Heart right ventricle (tissue), 16 donors: Measurements from ENCODE around the gene DRD3. TPM values are rescaled to one million over a fixed set of nuclear protein-coding genes. Genes with fewer than 3 reads are reported as not detected.

Source experiments
- ATAC-seq, 8 donors: fragments of 200-7000 bp; cut with Tn5 transposase; one replicate each; pipeline ENCODE4 v1.9.1; 2020; ENCODE audit warnings: mild to moderate bottlenecking in 8 of 8, moderate library complexity in 8 of 8, moderate number of reproducible peaks in 1 of 8
- DNase-seq, 2 donors: peaks; one replicate each; pipeline ENCODE4 v3.0.0-alpha.2; 2020
- H3K27ac ChIP-seq, 10 donors: fragments of 200-600 bp; sonication (generic) in 2 of 10; one replicate each; pipeline versions ENCODE4 v1.5.0 to v1.8.0; 2020 to 2022; ENCODE audit warnings: mild to moderate bottlenecking in 3 of 10
- H3K27me3 ChIP-seq, 7 donors: fragments of 200-600 bp; one replicate each; pipeline ENCODE4 v1.8.0; 2021 to 2022; ENCODE audit warnings: mild to moderate bottlenecking in 2 of 7
- H3K36me3 ChIP-seq, 9 donors: fragments of 200-600 bp; sonication (generic) in 1 of 9; one replicate each; pipeline versions ENCODE4 v1.5.0 to v1.8.0; 2020 to 2022; ENCODE audit warnings: mild to moderate bottlenecking in 2 of 9
- H3K4me1 ChIP-seq, 9 donors: fragments of 200-600 bp; sonication (generic) in 1 of 9; one replicate each; pipeline versions ENCODE4 v1.5.0 to v1.8.0; 2020 to 2022; ENCODE audit warnings: mild to moderate bottlenecking in 4 of 9
- H3K4me3 ChIP-seq, 10 donors: fragments of 200-600 bp; sonication (generic) in 2 of 10; one replicate each; pipeline versions ENCODE4 v1.5.0 to v1.8.0; 2020 to 2022; ENCODE audit warnings: mild to moderate bottlenecking in 7 of 10, moderate library complexity in 2 of 10
- H3K9me3 ChIP-seq, 11 donors: fragments of 200-600 bp in 10 of 11; sonication (generic) in 2 of 11; one replicate each; pipeline versions ENCODE4 v1.5.0 to v1.8.0; 2013 to 2022; ENCODE audit warnings: mild to moderate bottlenecking in 2 of 11, control low read depth in 1 of 11, moderate library complexity in 1 of 11
- WGBS, 2 donors: extraction: QIAGEN DNeasy Blood & Tissue Kit; methylation state at CpG; one replicate each; pipeline ENCODE4 v1.1.7; 2013; ENCODE audit warnings: inconsistent platforms in 1 of 2; 5-methylcytosine and 5-hydroxymethylcytosine counted together
- intact Hi-C, 10 donors: fragments of 100-400 bp; cut with DNase I; formaldehyde crosslinking; loops; one replicate each; pipeline versions ENCODE4 v1.11.1 to v1.14.2; 2022
- polyA plus RNA-seq, 2 donors: library from polyadenylated mRNA; stranded (reverse); fragments of 200-250 nt; gene quantifications; one replicate each; pipeline ENCODE4 v1.2.3, GENCODE V29; 2013
- total RNA-seq, 10 donors: library from RNA; stranded (reverse); fragmentation: NEBNext Ultra II Directional in 3 of 10; extraction: Animal tissue kit (Norgen Biotek cat#: 25700) in 3 of 10; gene quantifications; one replicate each; pipeline versions ENCODE4 v1.2.1 to v1.2.4, GENCODE V29; 2021 to 2023
- TF ChIP-seq, protein P1 (sequence below), 9 donors: fragments of 200-600 bp; sonication (generic) in 2 of 9; IDR thresholded peaks; one replicate each; pipeline versions ENCODE4 v1.5.0 to v1.8.0; 2021 to 2022; ENCODE audit warnings: antibody characterized with exemption in 9 of 9, mild to moderate bottlenecking in 5 of 9, moderate library complexity in 1 of 9
- donor health status: Arrhythmogenic right ventricular cardiomyopathy.
- donor health status: ischemic (EF 13 %, LVEDD 7.1; RV severe dilation, severe dysfunction).
- donor health status: healthy with polysubstance abuse.
- donor health status: DM: no; HTN: yes; CAD: no.
- donor health status: DM: no; HTN: no; CAD: no.
- donor health status: ischemic (EF 25% LVEDD 6.9; RV normal size, moderate dysfunction).
- donor health status: ischemic (EF 25% LVEDD 5.7; RV mildly dilated, moderate dysfunction).
- donor health status: healthy.
- donor health status: DM: yes; HTN: yes; CAD: no.
- donor health status: Ischemic cardiomyopathy.
- donor health status: ischemic (EF 35%, LVEDD 5.7; RV mildly dilated, moderate dysfunction).
- donor health status: nonischemic (EF 11% LVEDD 7.7; RV severe dilation, severe dysfunction).
- donor health status: DM: yes; HTN: yes; CAD: no.
- donor health status: PGD.
- donor health status: ischemic (EF 29% LVEDD 5.4; RV normal size, mild dysfunction).
- donor health status: nonischemic (EF 23%, LVEDD 6.1; RV moderate dilation, normal function).

Gene DRD3
- total and polyA plus RNA-seq, 12 donors: not detected

DNA sequence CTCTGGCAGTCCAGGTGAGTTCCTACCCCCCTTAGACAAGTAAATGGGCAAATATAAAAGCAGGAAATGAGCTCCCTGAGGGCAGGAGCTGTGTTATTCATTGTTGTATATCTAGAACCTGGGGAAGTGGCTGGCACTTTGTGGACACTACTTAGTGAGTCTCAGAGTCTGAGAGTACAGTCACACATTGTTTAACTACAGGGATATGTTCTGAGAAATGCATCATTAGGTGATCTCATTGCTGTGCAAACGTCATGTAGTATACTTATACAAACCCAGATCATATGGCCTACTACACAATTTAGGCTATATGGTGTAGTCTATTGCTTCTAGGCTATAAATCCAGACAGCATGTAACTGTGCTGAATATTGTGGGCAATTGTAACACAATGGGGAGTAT, 52.4 kb downstream of the DRD3 start:
- no peak for ATAC-seq
- intact Hi-C loops: no loop called here
- TF ChIP-seq, protein P1, sequence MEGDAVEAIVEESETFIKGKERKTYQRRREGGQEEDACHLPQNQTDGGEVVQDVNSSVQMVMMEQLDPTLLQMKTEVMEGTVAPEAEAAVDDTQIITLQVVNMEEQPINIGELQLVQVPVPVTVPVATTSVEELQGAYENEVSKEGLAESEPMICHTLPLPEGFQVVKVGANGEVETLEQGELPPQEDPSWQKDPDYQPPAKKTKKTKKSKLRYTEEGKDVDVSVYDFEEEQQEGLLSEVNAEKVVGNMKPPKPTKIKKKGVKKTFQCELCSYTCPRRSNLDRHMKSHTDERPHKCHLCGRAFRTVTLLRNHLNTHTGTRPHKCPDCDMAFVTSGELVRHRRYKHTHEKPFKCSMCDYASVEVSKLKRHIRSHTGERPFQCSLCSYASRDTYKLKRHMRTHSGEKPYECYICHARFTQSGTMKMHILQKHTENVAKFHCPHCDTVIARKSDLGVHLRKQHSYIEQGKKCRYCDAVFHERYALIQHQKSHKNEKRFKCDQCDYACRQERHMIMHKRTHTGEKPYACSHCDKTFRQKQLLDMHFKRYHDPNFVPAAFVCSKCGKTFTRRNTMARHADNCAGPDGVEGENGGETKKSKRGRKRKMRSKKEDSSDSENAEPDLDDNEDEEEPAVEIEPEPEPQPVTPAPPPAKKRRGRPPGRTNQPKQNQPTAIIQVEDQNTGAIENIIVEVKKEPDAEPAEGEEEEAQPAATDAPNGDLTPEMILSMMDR (IDR thresholded peaks at IDR 0.05): no peak

DNA sequence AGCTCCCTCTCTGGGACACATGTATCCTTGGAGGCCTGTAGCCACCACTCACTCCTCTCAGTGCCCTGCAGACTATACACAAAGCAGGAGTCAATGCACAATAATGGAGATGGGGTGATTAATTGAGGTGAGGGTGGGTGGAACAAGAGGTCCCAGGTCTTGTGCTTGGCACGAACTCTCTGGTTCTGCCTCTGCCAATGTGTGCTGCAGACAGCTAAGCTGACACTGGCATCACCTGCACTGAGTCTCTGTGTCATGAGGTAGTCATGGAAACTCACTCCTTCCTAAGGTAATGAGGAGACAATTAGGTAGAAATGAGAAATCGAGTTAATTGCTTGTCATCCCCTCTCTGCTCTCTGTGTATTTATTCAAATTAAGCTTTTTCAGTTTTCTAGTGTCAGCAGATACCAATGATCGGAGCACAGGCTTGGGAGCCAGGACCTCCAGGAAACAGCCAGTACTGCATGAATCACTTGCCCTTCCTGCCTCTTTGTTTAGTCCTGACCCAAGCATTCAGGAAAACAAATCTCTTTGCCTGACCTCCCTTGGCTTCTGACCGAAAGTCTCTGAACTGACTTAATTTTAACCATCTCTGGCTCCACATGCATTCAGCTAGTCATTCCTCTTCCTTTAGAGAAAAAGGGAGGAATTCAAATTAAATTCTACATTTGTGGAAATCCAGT, 56.7 kb downstream of the DRD3 start:
- peak in 1 of 2 donors; percentile 60 for DNase-seq
- WGBS, 2 donors: 48 to 62% methylated on average over 4 of the region's 4 CpGs
- H3K27me3 ChIP-seq: no peaks in the 10 kb centered on the region
- TF ChIP-seq, protein P1 (IDR thresholded peaks at IDR 0.05): no peak
- H3K36me3 ChIP-seq: no peaks in the 10 kb centered on the region
- intact Hi-C loops: no loop called here
- ATAC-seq: peak; percentile 79 to 97 (median 92)
- H3K4me3 ChIP-seq: no peak overlapping the region
- H3K27ac ChIP-seq: peak overlapping the region; percentile 31 to 83 (median 70)
- peaks cover 0 to 34% (median 6%) of the 10 kb centered on the region in 9 donors for H3K4me1 ChIP-seq
- no peaks in the 10 kb centered on the region for H3K9me3 ChIP-seq

More for the DNA sequence above, 52.4 kb downstream of the DRD3 start:
- Histone ChIP-seq H3K4me3 (no peak overlapping the region), H3K9me3 (no peaks in the 10 kb centered on the region), H3K36me3 (no peaks in the 10 kb centered on the region), H3K27ac (no peak overlapping the region), H3K27me3 (no peaks in the 10 kb centered on the region), H3K4me1 (peaks cover 0 to 23% (median 6%) of the 10 kb centered on the region in 9 donors)
- no peak for DNase-seq
- WGBS, 2 donors: 75 to 83% methylated on average over 1 of the region's 1 CpG

DNA sequence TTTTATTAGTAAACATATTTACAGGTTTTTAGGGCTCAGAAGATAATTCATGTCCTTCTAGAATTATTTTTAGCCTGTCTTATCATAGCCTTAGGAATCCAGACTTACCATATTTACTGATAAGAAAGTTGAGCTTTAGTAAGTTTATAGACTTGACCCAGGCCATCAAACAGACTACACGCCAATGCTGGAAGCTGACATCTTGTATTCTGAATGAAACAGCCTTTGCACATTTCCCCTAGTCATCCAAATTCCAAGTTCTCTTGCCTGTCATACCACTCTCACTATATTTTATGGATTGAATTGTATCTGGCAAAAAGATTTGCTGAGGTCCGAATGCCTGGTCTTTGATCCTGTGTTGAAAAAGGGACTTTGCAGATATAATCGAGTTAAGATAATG, 58.6 kb downstream of the DRD3 start:
- Histone ChIP-seq H3K4me3 (no peak overlapping the region), H3K36me3 (no peaks in the 10 kb centered on the region), H3K27me3 (no peaks in the 10 kb centered on the region), H3K4me1 (peaks cover 0 to 34% (median 6%) of the 10 kb centered on the region in 9 donors), H3K9me3 (no peaks in the 10 kb centered on the region), H3K27ac (no peak overlapping the region)
- ATAC-seq: no peak
- 75 to 76% methylated on average over 3 of the region's 3 CpGs for WGBS, 2 donors
- TF ChIP-seq, protein P1 (IDR thresholded peaks at IDR 0.05): no peak
- DNase-seq: no peak
- intact Hi-C loops: no loop called here

DNA sequence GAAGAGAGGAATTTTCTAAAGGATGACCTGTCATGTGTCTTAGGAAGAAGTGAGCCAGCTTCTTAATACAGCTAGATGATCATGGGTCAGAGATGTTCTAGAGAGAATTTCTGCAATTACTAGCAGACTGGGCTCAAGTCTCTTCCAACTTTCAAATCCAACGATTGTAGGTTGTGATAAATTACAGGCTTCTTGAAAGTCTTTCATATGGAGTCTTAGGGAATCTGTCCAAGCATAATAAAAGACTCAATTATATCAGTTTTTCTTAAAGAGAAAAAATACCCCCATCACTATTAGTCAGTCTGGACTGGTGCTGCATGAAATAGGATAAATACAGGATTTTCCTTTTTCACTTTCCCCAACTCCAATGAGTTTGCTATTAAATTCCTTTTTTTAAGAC, 59.1 kb downstream of the DRD3 start:
- Histone ChIP-seq H3K4me3 (no peak overlapping the region), H3K27me3 (no peaks in the 10 kb centered on the region), H3K4me1 (peaks cover 0 to 34% (median 6%) of the 10 kb centered on the region in 9 donors), H3K27ac (no peak overlapping the region), H3K36me3 (no peaks in the 10 kb centered on the region), H3K9me3 (no peaks in the 10 kb centered on the region)
- WGBS, 2 donors: 39 to 54% methylated on average over 1 of the region's 1 CpG
- TF ChIP-seq, protein P1 (IDR thresholded peaks at IDR 0.05): no peak
- intact Hi-C loops: no loop called here
- ATAC-seq (no peak), DNase-seq (no peak)
